WTC11 (cell line): Measurements from ENCODE around the gene ESPN.

Experiments
- AFF4 ChIP-seq: sonication (generic); formaldehyde crosslinking; IDR thresholded peaks from 2 replicates; pipeline ENCODE4 v1.8.1; 2023; ENCODE audit warnings: mild to moderate bottlenecking, missing genetic modification reagents, borderline replicate concordance
- CTCF ChIP-seq: fragments of 200-600 bp; IDR thresholded peaks from 2 replicates; pipeline ENCODE4 v1.8.0; 2022; ENCODE audit warnings: antibody characterized with exemption
- E2F1 ChIP-seq: sonication (generic); formaldehyde crosslinking; IDR thresholded peaks from 2 replicates; pipeline ENCODE4 v1.8.0; 2022; ENCODE audit warnings: mild to moderate bottlenecking, missing genetic modification reagents
- ESRRA ChIP-seq: sonication (generic); formaldehyde crosslinking; IDR thresholded peaks from 2 replicates; pipeline ENCODE4 v1.8.1; 2022; ENCODE audit warnings: mild to moderate bottlenecking, missing genetic modification reagents, borderline replicate concordance
- IRF1 ChIP-seq: sonication (generic); formaldehyde crosslinking; IDR thresholded peaks from 2 replicates; pipeline ENCODE4 v1.8.0; 2023; ENCODE audit warnings: missing genetic modification reagents
- JUN ChIP-seq: sonication (generic); formaldehyde crosslinking; IDR thresholded peaks from 2 replicates; pipeline ENCODE4 v1.8.0; 2023; ENCODE audit warnings: mild to moderate bottlenecking, missing genetic modification reagents
- MAX ChIP-seq: sonication (generic); formaldehyde crosslinking; IDR thresholded peaks from 2 replicates; pipeline ENCODE4 v1.8.0; 2022; ENCODE audit warnings: mild to moderate bottlenecking, missing genetic modification reagents
- NFE2L1 ChIP-seq: sonication (generic); formaldehyde crosslinking; IDR thresholded peaks from 2 replicates; pipeline ENCODE4 v1.8.1; 2023; ENCODE audit warnings: missing genetic modification reagents
- ZNF219 ChIP-seq: sonication (generic); formaldehyde crosslinking; IDR thresholded peaks from 2 replicates; pipeline ENCODE4 v1.8.0; 2023; ENCODE audit warnings: missing genetic modification reagents, mild to moderate bottlenecking, borderline replicate concordance
- ZNF232 ChIP-seq: sonication (generic); formaldehyde crosslinking; IDR thresholded peaks from 2 replicates; pipeline ENCODE4 v1.8.0; 2022; ENCODE audit warnings: mild to moderate bottlenecking, missing genetic modification reagents

- TF ChIP-seq ESRRA (CRISPR knock-in tag) (no peak), ZNF232 (CRISPR knock-in tag) (no peak), NFE2L1 (CRISPR knock-in tag) (no peak), MAX (CRISPR knock-in tag) (no peak), ZNF219 (CRISPR knock-in tag) (no peak), AFF4 (no peak), E2F1 (CRISPR knock-in tag) (no peak), JUN (no peak), CTCF (no peak), IRF1 (CRISPR knock-in tag) (no peak)
Observed at GRCh38 chr1:6417961-6418667, 6.5 kb upstream of the ESPN start.
